GM19455 (cell line): ENCODE data around the gene TMEM245.

ENCODE experiments used
- ATAC-seq: cut with Tn5 transposase; IDR thresholded peaks from one replicate; pipeline ENCODE4 v1.9.1; 2021; ENCODE audit not compliant: unreplicated experiment

Gene TMEM245

DNA sequence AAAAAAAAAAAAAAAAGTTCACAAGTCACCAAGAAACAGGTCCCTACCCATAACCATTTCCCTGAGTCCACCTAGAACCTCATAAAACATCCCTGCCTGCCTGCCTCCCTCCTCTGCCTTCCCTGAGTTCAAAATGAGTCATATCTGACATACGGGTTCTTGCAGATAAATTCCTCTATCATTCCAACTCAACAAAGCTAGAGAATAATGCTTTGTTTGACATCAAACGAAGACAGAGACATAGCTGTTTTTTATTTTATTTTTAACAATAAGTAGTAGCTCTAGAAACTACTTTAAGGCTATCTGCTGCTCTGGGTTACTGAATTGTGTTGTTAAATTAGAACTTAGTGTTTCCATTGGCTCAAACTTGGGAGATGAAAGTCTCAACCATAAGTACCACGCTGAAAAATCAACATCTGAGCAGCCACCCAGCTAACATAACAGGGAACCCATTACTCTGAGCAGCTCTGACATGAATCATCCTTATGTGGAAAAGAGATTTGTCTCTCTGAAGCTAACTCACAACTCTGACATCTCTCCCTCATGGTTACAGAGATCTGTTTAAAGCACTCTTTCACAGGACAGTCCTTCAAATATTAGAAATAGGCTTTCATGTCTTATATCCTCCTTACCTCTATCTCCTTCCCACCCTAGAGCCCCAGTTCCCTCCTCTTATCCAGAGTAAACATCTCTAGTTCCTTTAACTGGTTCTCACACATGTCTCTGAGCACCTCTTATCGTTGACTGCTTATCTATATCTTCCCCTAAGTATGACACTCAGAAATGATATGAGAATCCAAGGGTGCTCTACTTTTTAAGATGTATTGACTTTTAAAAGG is 12.1 kb downstream of the TMEM245 start:
- ATAC-seq: no peak

DNA sequence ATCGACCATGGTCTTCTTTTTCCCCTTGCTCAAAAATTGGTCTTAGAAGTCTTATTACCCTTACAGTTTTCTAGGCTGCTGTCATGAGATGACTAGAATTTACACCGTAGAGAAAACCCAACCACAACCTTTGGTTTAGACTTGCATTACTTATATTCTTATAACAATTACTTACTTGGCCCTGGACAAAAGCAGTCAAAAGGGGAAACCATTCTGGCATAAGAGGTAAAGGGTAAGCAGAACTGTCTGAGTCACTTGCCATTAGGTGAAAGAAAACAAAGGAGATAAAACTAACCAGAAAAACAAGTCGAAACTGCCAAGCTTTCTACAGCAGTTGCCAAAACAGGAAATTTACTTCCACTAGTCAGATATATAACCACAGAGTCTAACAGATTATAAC is 17.9 kb downstream of the TMEM245 start:
- ATAC-seq: peak; percentile 69

DNA sequence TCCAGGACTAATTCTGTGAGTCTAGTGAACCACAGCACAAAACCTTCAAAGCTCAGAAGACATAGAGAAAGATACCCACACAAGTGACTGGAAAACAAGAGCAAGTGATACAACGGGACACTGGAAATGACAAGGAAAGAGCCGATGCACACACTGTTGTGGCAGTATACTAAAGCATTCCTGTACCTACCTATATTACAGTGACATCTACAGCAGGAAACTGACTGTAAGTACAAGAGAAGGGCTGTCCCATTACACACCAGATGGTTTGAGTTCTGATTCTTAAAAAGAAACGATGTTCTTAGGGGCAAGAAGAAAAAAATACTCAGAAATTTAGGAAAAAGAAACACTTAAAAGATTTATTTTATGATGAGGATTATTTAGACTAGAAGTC is 18.5 kb downstream of the TMEM245 start:
- no peak for ATAC-seq

GRCh38 chr9:109100543-109101201 is 19.1 kb downstream of the TMEM245 start:
- ATAC-seq: no peak

GRCh38 chr9:109098960-109099308 is 20.8 kb downstream of the TMEM245 start:
- no peak for ATAC-seq

GRCh38 chr9:109098171-109098959 is 21.4 kb downstream of the TMEM245 start:
- ATAC-seq: no peak

DNA sequence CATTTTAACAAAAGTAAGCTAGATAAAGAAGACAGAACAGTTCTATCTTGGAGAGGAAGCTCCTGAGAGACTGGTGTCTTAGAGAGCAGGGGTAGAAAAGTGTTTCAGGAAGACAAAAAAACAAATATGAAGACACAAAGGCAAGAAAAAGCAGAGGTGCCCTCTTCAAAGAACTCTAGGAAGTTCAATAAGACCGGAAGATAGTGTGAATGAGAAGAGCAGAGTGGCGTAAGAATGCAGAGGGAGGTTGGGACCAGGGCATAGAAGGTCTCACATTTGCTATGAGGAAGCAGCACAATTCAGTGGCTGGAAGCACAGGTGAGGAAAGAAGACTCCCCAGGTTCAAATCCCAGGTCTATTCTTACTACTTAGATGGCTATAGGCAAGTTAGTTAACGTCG is 22.6 kb downstream of the TMEM245 start:
- ATAC-seq: no peak

DNA sequence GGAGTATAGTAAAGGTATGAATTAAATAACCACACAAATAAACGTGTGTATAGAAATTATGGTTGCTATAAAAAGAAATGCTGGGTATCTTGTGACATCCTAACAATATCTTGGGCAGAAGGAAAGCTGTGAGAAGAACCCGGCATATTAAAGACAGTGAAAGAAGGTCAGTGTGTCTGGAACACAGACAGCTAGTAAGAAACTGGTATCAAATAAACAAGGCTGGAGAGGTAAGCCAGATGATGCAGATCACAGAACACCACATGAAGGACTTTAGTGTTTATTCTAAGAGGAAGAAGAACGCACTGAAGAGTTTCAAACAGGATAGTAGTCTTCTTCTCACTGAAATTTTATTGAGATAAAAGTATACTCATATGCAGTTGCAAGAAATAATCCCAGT is 24.4 kb downstream of the TMEM245 start:
- no peak for ATAC-seq

- ATAC-seq: no peak
These were observed 25.5 kb downstream of the TMEM245 start for GRCh38 chr9:109094268-109094667.

GRCh38 chr9:109092587-109092986 is 27.2 kb downstream of the TMEM245 start:
- no peak for ATAC-seq

DNA sequence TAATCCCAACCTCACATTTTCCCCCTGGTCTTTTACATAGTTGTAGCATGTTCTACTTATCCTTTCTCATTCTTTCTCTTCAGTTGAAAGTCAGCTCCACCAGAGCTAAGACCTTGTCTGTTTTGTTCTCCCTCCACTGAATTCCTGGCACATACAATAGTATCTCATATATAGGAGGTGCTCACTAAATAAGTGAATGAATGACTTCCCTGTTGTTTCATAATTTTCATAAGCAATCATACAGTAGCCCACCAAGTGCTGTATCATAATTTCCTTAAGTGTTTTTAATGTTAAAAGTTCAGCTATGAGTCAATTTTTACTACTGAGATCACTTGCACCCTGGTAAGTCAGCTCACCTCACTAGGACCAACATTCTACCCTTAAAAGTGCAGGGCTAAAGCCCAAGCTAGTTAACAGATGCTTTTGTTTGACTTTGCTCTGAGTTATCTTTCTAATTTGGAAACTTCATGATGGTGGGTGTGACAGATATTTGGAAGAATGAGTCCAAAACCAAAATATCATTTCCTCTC is 27.6 kb downstream of the TMEM245 start:
- no peak for ATAC-seq

DNA sequence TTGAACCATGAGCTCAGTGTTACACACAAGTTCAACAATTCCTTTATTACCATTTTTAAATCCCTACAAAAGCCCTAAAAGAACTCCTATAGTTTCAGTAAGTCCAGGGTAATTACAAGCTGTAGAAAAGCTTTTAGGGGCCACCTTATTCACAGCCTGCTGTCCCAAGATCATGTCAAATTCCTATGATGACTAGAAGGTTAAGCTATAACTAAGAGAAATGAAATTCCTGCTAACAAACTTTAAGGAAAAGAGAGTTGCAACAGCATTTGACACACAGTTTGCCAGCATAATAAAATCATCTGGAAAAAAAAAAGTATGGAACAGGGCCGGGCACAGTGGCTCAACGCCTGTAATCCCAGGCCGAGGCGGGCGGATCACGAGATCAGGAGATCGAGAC is 31.5 kb downstream of the TMEM245 start:
- no peak for ATAC-seq

GRCh38 chr9:109087795-109088194 is 32.0 kb downstream of the TMEM245 start:
- ATAC-seq: no peak

DNA sequence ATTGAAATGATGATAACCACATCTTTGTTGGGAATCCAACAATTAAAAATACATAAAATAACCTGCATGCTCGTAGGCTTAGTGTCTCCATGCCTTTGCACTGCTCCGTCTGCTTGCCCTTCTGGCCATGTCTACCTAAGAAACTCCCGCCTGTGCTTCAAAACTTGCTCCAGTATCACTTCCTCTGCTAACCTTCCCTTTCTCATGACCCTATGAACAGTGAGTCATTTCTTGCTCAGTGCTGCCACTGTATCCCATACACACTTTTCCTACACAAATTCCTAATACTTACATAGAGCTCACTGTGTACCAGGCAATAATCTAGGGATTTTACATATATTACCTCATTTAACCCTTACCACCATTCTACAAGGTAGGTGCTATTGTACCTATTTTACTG is 33.5 kb downstream of the TMEM245 start:
- no peak for ATAC-seq

DNA sequence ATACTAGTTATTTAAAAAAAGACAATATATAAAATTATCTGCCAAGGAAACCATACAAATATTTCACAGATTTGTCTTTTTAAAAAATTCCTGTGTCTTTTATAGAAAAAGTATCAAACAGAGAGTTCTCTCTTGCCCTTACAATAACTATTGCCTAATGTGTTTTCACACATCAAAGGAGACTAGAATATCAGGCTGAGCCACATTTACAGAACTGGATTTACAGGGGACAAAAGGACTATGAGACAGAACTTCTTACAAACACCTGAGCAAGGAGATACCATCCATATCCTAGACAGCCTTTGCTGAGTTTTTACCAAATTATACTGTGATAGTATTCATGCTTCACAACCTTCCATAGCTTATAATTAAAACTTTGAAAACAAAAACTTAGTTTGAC is 34.2 kb downstream of the TMEM245 start:
- ATAC-seq: no peak

DNA sequence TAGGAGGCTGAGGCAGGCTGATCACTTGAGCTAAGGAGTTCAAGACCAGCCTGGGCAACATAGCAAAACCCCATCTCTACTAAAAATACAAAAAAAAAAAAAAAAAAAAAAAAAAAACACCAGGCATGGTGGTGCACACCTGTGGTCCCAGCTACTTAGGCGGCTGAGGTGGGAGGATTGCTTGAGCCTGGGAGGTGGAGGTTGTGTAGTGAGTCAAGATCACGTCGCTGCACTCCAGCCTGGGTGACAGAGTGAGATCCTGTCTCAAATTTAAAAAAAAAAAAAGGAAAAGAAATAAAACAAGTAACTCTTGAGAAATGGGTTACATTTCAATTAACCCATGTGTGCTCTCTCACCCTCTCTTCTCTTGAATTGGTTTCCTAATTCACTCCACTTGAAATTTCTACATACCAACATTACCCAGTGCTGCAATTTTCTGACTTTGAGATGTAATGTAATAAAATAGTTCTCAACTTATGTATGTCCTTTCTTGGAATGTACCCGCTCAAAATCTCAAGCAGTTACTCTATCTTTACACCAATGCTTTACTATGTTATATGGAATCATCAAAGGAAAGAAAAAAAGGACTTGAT is 35.8 kb downstream of the TMEM245 start:
- ATAC-seq: no peak

GRCh38 chr9:109083141-109083540 is 36.6 kb downstream of the TMEM245 start:
- ATAC-seq: no peak

DNA sequence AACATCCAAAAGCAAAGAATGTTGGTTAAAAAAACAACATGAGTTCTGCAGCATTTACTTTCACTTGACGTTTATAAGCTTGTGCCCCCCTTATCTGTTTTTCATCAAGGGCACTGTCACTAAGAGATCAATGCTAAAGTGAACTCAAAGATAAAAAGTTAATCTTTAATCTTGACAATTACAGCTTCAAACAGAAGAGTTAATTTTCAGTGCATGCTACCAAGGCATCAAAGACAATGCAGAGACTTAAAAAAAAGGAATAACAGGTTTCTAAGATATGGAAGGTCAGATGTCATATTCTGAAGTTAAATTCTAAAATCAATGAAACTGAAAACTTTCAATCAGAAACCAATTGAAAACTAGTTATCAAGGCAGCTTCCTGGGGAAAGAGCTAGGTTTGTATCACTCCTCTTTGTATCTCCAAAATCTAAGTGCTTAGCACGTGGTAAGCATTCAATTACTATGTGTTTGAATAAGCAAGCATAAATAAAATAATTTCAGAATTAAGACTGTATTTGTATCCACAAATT is 37.6 kb downstream of the TMEM245 start:
- ATAC-seq: no peak

DNA sequence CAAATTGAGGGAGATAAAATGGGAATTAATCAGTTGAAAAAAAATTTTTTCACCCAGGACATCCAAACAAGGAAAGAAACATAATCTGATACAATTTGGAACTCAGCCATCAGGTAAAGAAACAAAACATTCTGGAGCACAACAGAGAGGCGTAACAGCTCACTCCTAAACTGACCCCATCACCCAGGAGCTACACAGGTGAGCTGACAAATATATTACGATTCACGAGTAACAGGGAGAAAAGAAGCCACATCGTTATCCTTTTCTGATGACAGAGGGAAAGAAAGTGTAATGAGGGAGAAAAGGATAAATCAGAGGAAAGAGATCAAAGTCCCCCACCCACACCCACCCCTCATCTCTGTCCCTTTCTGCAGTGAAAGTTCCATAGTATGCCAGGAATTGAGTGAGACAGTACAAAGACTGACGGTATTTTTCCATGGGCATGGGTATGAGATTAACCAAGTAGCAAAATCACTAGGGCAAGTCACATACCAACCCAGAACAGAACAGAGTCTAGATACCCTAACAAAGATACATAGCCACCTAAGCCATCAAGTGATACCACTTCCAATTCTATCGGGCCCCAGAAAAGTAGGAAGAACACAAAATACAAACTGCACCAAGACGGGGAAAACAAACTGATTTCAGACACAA is 45.4 kb downstream of the TMEM245 start:
- no peak for ATAC-seq

- no peak for ATAC-seq
These were observed 46.8 kb downstream of the TMEM245 start for GRCh38 chr9:109072821-109073435.
